Caco-2 (cell line): ENCODE measurements around the gene SEC22C. TPM values are rescaled to one million over a fixed set of nuclear protein-coding genes. Genes with fewer than 3 reads are reported as not detected.

Experiments
- BruUV-seq: library from RNA; stranded (reverse); fragments of 400-500 nt; replicated peaks from 2 replicates; lab custom pipeline; 2021; lab: Mats Ljungman, UMichigan
- CTCF ChIA-PET: fragments of 300-600 bp; sonication (Branson Sonifier 250); formaldehyde crosslinking; loops from one replicate; lab custom pipeline; 2022; ENCODE audit warnings: antibody characterized with exemption; lab: Charles Lee
- POLR2A ChIA-PET: fragments of 300-600 bp; sonication (Branson Sonifier 250); formaldehyde crosslinking; loops from one replicate; lab custom pipeline; 2022; ENCODE audit warnings: antibody characterized with exemption; lab: Charles Lee
- DNase-seq, 2 experiments: peaks; one replicate each; pipeline versions ENCODE4 v3.0.0 to v3.0.0-alpha.2; 2020 to 2022
- H3K27me3 ChIP-seq: replicated peaks from 2 replicates; pipeline ENCODE4 v1.6.0; 2011; ENCODE audit warnings: low read length; ENCODE audit not compliant: control insufficient read depth, insufficient read depth
- H3K36me3 ChIP-seq: 2 replicates; pipeline ENCODE4 v1.5.1; 2011; ENCODE audit warnings: low read length; ENCODE audit not compliant: control insufficient read depth, insufficient read depth
- H3K4me1 ChIP-seq: fragments of 250-450 bp; sonication (Bioruptor Pico); 2 replicates; pipeline ENCODE4 v1.5.1; 2020; ENCODE audit warnings: mild to moderate bottlenecking
- H3K4me3 ChIP-seq: 2 replicates; pipeline ENCODE4 v1.5.1; 2011; ENCODE audit warnings: low read depth, mild to moderate bottlenecking, control low read depth, low read length
- H3K9me3 ChIP-seq: fragments of 250-450 bp; sonication (Bioruptor Pico); 2 replicates; pipeline ENCODE4 v1.5.1; 2020; ENCODE audit warnings: mild to moderate bottlenecking, moderate library complexity
- H3K27ac Mint-ChIP-seq: one replicate; pipeline ENCODE4 v1.8.0; 2022; ENCODE audit warnings: mixed read lengths; ENCODE audit not compliant: unreplicated experiment
- H3K27me3 Mint-ChIP-seq: one replicate; pipeline ENCODE4 v1.8.0; 2022; ENCODE audit warnings: mixed read lengths; ENCODE audit not compliant: insufficient read depth, unreplicated experiment
- H3K36me3 Mint-ChIP-seq: one replicate; pipeline ENCODE4 v1.8.0; 2022; ENCODE audit warnings: mild to moderate bottlenecking, mixed read lengths; ENCODE audit not compliant: insufficient read depth, unreplicated experiment
- H3K4me1 Mint-ChIP-seq: one replicate; pipeline ENCODE4 v1.8.0; 2022; ENCODE audit warnings: low read depth, mixed read lengths; ENCODE audit not compliant: unreplicated experiment
- H3K4me3 Mint-ChIP-seq: one replicate; pipeline ENCODE4 v1.8.0; 2022; ENCODE audit warnings: mild to moderate bottlenecking, moderate library complexity, mixed read lengths; ENCODE audit not compliant: unreplicated experiment
- H3K9me3 Mint-ChIP-seq: one replicate; pipeline ENCODE4 v1.8.0; 2022; ENCODE audit warnings: mixed read lengths; ENCODE audit not compliant: unreplicated experiment
- CTCF ChIP-seq, 2 experiments: fragments of 200-600 bp in 1 of 2; IDR thresholded peaks; 1 replicate in 1 of 2; 2 replicates in 1 of 2; pipeline versions ENCODE4 v1.5.1 to v1.8.0; 2011 to 2022; ENCODE audit warnings: antibody characterized with exemption in 1 of 2, control low read depth in 1 of 2, inconsistent platforms in 1 of 2, low read depth in 1 of 2, low read length in 1 of 2, mild to moderate bottlenecking in 1 of 2, moderate library complexity in 1 of 2; ENCODE audit not compliant: insufficient read depth in 1 of 2, severe bottlenecking in 1 of 2, unreplicated experiment in 1 of 2
- intact Hi-C: fragments of 100-400 bp; cut with micrococcal nuclease; formaldehyde crosslinking; loops from one replicate; pipeline ENCODE4 v1.10.0; 2022; ENCODE audit not compliant: unreplicated experiment
- total RNA-seq: library from RNA; stranded (reverse); gene quantifications from 2 replicates; pipeline ENCODE4 v1.2.3, GENCODE V29; 2022

SEC22C gene
- total RNA-seq, 1 experiment from 2014 or later = 36.4 TPM

GRCh38 chr3:42601896-42602581 lies 20.3 kb upstream of the SEC22C start:
- peaks cover 24% of the 10 kb centered on the region for H3K36me3 Mint-ChIP-seq
- DNase-seq = no peak
- H3K9me3 ChIP-seq = no peaks in the 10 kb centered on the region
- H3K27me3 ChIP-seq = no peaks in the 10 kb centered on the region
- intact Hi-C loops = loop anchor here (2.0 to 5.0 kb wide), 2 partner anchors 29 to 50 kb away; partner anchors contain the start of gene ZBTB47
- no peaks in the 10 kb centered on the region; the same call in 1 of the 2 replicates for H3K36me3 ChIP-seq
- TSS peak; percentile 55 for BruUV-seq
- peak overlapping the region; percentile 68 for H3K4me3 ChIP-seq
- H3K4me1 Mint-ChIP-seq = peaks cover 17% of the 10 kb centered on the region
- ChIA-PET CTCF (interaction anchor here (0.7 kb wide), 1 partner anchor 20 kb away, joined by 3 read pairs; the partner anchor contains the start of gene SEC22C), POLR2A (no interaction called here)
- no peaks in the 10 kb centered on the region for H3K9me3 Mint-ChIP-seq
- H3K4me3 Mint-ChIP-seq = peak overlapping the region; percentile 93
- TF ChIP-seq CTCF (IDR thresholded peaks at IDR 0.05; ENCODE audit: insufficient read depth in 1 of 2, low read depth in 1 of 2, low read length in 1 of 2, severe bottlenecking in 1 of 2, unreplicated experiment in 1 of 2) = no peak
- H3K27ac Mint-ChIP-seq = peak overlapping the region; percentile 87
- peaks cover 5% of the 10 kb centered on the region; the same call in 1 of the 2 replicates for H3K4me1 ChIP-seq
- no peaks in the 10 kb centered on the region for H3K27me3 Mint-ChIP-seq

- BruUV-seq = no TSS peak
- no peak for TF ChIP-seq CTCF (IDR thresholded peaks at IDR 0.05; ENCODE audit: insufficient read depth in 1 of 2, low read depth in 1 of 2, low read length in 1 of 2, severe bottlenecking in 1 of 2, unreplicated experiment in 1 of 2)
- DNase-seq = peak in 1 of 2 experiments; percentile 63
- H3K27ac Mint-ChIP-seq = peak overlapping the region; percentile 87
- H3K4me1 Mint-ChIP-seq = peaks cover 17% of the 10 kb centered on the region
- no peaks in the 10 kb centered on the region for H3K27me3 ChIP-seq
- peaks cover 24% of the 10 kb centered on the region for H3K36me3 Mint-ChIP-seq
- no peaks in the 10 kb centered on the region; the same call in 1 of the 2 replicates for H3K36me3 ChIP-seq
- H3K9me3 ChIP-seq = no peaks in the 10 kb centered on the region
- ChIA-PET POLR2A (interaction anchor here (0.6 to 1.5 kb wide), 4 partner anchors 10 to 99 kb away, joined by 5 to 40 read pairs (median 12); partner anchors contain the start of genes SEC22C and SS18L2), CTCF (interaction anchor here (1.0 to 1.3 kb wide), 3 partner anchors 10 to 19 kb away, joined by 3 to 9 read pairs (median 9); partner anchors contain the start of genes SEC22C and SS18L2)
- H3K27me3 Mint-ChIP-seq = no peaks in the 10 kb centered on the region
- H3K4me3 ChIP-seq = peak overlapping the region; percentile 68
- intact Hi-C loops = loop anchor here (1.0 to 5.0 kb wide), 4 partner anchors 11 to 51 kb away; partner anchors contain the start of genes SS18L2 and ZBTB47
- no peaks in the 10 kb centered on the region for H3K9me3 Mint-ChIP-seq
- peak overlapping the region; percentile 93 for H3K4me3 Mint-ChIP-seq
- H3K4me1 ChIP-seq = peaks cover 15% of the 10 kb centered on the region; the same call in 1 of the 2 replicates
These were observed 19.4 kb upstream of the SEC22C start for GRCh38 chr3:42600958-42601675.
